Hepatocyte (in vitro differentiated cells): Measurements from ENCODE around the gene POFUT2.

Source experiments
- EZH2 ChIP-seq: fragments of 200-600 bp; sonication (generic); IDR thresholded peaks from 2 replicates; pipeline ENCODE4 v1.6.1; 2016; ENCODE audit warnings: antibody characterized with exemption, mild to moderate bottlenecking, borderline replicate concordance
- TF ChIP-seq, protein P1 (sequence below): fragments of 200-600 bp; sonication (generic); IDR thresholded peaks from 2 replicates; pipeline ENCODE4 v1.5.1; 2016; ENCODE audit warnings: antibody characterized with exemption, mild to moderate bottlenecking; ENCODE audit not compliant: poor library complexity

DNA sequence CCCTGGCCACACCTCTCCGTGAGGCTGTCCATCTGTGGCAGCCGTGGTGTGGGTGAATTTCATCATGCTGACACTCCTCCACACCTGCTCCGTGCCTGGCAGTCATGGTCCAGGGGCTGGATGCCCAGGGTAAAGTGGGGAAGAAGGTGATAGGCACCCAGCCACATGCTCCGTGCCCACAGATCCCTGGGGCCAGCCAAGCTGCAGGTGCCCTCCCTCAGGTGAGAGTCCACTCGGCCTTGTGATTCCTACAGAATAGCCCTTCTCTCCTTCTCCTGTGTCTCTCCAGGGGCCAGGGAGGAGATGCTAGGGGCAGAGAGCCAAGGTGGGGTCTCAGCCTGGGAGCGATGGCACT lies 16.8 kb upstream of the POFUT2 start:
- TF ChIP-seq, protein P1, sequence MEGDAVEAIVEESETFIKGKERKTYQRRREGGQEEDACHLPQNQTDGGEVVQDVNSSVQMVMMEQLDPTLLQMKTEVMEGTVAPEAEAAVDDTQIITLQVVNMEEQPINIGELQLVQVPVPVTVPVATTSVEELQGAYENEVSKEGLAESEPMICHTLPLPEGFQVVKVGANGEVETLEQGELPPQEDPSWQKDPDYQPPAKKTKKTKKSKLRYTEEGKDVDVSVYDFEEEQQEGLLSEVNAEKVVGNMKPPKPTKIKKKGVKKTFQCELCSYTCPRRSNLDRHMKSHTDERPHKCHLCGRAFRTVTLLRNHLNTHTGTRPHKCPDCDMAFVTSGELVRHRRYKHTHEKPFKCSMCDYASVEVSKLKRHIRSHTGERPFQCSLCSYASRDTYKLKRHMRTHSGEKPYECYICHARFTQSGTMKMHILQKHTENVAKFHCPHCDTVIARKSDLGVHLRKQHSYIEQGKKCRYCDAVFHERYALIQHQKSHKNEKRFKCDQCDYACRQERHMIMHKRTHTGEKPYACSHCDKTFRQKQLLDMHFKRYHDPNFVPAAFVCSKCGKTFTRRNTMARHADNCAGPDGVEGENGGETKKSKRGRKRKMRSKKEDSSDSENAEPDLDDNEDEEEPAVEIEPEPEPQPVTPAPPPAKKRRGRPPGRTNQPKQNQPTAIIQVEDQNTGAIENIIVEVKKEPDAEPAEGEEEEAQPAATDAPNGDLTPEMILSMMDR: no peak
- no peak for TF ChIP-seq EZH2
